Right atrium auricular region (tissue), 2 donors: Measurements from ENCODE around the gene SLTM. TPM values are rescaled to one million over a fixed set of nuclear protein-coding genes. Genes with fewer than 3 reads are reported as not detected.

ENCODE experiments used
- DNase-seq: peaks from one replicate; pipeline ENCODE4 v3.0.0-alpha.2; 2019; ENCODE audit warnings: low spot score
- H3K27ac ChIP-seq, 2 donors: fragments of 200-600 bp; sonication (generic); 1 replicate in 1 of 2; 2 replicates in 1 of 2; pipeline ENCODE4 v1.5.1; 2016 to 2019
- H3K27me3 ChIP-seq, 2 donors: fragments of 200-600 bp; sonication (generic); one replicate each; pipeline versions ENCODE4 v1.5.1 to v1.6.0; 2017 to 2019
- H3K36me3 ChIP-seq: fragments of 200-600 bp; sonication (generic); one replicate; pipeline ENCODE4 v1.5.1; 2016
- H3K4me1 ChIP-seq, 2 donors: fragments of 200-600 bp; sonication (generic); one replicate each; pipeline versions ENCODE4 v1.5.1 to v1.6.0; 2017 to 2019
- H3K4me3 ChIP-seq, 2 donors: fragments of 200-600 bp; sonication (generic); 1 replicate in 1 of 2; 2 replicates in 1 of 2; pipeline ENCODE4 v1.5.1; 2017 to 2019; ENCODE audit warnings: mild to moderate bottlenecking in 1 of 2, moderate library complexity in 1 of 2
- H3K9me3 ChIP-seq, 2 donors: fragments of 200-600 bp; sonication (generic); one replicate each; pipeline ENCODE4 v1.5.1; 2019
- CTCF ChIP-seq, 2 donors: fragments of 200-600 bp; sonication (generic); IDR thresholded peaks; one replicate each; pipeline ENCODE4 v1.5.1; 2019; ENCODE audit warnings: antibody characterized with exemption in 2 of 2
- total RNA-seq, 2 donors: library from RNA; depleted of rRNA; stranded (reverse); fragments of >200 nt; gene quantifications; one replicate each; pipeline ENCODE4 v1.1.0, GENCODE V29; 2016

The SLTM gene
- total RNA-seq, 2 donors from 2014 or later: 39.9 to 62.3 TPM

DNA sequence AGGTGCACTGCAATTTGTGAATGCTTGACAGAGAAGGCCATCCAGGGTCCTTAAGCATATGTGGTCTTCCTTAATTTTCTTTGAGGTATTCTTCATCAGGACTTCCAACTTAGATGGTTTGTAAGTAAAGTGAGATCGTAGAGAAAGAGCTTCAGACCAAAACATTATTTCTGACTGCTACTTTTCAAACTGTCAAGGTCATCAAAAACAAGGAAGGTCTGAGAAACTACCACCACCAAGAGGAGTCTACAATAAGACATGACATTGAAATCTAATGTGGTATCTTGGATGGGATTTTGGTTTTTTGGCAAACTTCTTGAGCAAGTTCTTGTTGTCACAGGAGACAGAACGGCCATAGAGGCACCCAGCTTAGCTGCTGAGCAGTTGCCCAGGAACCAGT, 34.0 kb upstream of the SLTM start:
- no peak for DNase-seq
- Histone ChIP-seq H3K4me3 (no peak overlapping the region), H3K36me3 (no peaks in the 10 kb centered on the region), H3K27ac (no peak overlapping the region), H3K4me1 (no peaks in the 10 kb centered on the region), H3K9me3 (no peaks in the 10 kb centered on the region), H3K27me3 (no peaks in the 10 kb centered on the region)
- no peak for TF ChIP-seq CTCF (IDR thresholded peaks at IDR 0.05)

DNA sequence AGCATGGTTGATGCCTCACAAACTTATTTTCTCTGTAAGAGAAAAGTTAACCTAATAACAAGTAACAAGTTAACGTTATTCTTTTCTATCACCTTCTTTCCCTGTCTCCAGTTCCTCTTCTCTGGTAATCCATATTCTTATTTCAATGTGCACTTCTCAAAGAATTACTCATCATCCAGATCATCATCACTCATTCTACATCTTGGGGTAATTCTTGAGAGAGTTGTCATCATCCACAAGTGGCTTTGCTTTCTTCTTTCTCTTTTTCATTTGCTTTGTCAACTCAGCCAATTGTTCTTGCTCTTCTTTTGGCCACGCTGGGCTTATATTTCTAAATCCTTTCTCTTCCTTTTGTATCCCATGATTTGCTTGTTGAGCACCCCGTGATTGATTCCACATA, 33.2 kb upstream of the SLTM start:
- H3K4me1 ChIP-seq: no peaks in the 10 kb centered on the region
- DNase-seq: no peak
- no peaks in the 10 kb centered on the region for H3K9me3 ChIP-seq
- no peaks in the 10 kb centered on the region for H3K36me3 ChIP-seq
- H3K4me3 ChIP-seq: no peak overlapping the region
- no peak for TF ChIP-seq CTCF (IDR thresholded peaks at IDR 0.05)
- H3K27me3 ChIP-seq: no peaks in the 10 kb centered on the region
- H3K27ac ChIP-seq: no peak overlapping the region

DNA sequence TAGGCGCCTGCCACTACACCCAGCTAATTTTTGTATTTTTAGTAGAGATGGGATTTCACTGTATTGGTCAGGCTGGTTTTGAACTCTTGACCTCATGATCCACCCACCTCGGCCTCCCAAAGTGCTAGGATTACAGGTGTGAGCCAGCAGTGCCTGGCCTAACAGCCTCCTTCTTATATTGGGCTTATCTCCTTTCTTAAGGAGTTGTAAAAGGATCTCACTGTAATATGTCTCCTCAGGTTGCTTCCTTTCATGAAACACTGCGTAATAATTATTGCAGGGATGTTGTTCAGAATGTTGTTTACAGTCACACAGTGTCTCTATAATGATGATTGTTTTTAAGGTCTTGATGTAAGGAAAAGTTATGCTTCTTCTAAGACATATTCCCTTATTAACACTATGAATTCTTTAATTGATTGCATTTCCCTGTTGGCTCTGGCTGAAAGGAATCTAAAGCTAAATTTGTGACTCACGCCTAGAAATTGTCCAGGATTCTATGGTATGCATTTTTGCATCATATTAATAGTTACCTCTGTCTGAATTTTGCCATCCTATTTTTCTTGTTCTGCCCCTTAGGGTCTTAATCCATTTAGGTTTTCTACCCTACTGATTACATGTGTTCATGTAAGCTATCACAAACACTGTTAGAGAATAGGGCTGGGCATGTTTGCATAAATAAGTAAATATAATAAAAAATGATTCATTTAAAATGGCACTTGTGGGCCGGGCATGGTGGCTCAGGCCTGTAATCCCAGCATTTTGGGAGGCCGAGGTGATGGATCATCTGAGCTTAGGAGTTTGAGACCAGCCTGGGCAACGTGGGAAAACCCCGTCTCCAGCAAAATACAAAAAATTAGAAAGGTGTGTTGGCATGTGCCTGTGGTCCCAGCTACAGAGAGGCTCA, 29.4 kb upstream of the SLTM start:
- Histone ChIP-seq H3K36me3 (no peaks in the 10 kb centered on the region), H3K27ac (no peak overlapping the region), H3K4me3 (no peak overlapping the region), H3K4me1 (no peaks in the 10 kb centered on the region), H3K27me3 (no peaks in the 10 kb centered on the region), H3K9me3 (no peaks in the 10 kb centered on the region)
- no peak for TF ChIP-seq CTCF (IDR thresholded peaks at IDR 0.05)
- DNase-seq: no peak

DNA sequence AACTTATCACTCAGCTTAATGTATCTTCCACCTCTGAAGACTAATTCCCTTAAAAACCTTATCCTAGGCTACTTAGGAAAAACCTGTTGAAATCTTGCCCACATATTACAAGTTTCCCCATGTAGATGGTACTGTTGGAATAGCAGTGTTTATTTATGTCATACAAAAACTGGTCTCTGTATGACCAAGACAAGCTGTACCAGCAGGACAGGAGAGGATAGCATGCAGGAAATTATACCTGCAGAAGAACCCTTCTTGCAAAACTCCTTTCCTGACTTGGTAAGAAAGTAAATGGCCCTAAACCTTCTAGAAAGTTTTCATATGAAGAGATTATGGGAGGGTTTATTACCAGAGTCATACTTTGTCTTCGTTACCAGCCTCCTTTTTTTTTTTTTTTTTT, 28.7 kb upstream of the SLTM start:
- no peaks in the 10 kb centered on the region for H3K36me3 ChIP-seq
- no peaks in the 10 kb centered on the region for H3K4me1 ChIP-seq
- TF ChIP-seq CTCF (IDR thresholded peaks at IDR 0.05): no peak
- H3K4me3 ChIP-seq: no peak overlapping the region
- DNase-seq: no peak
- no peaks in the 10 kb centered on the region for H3K9me3 ChIP-seq
- no peaks in the 10 kb centered on the region for H3K27me3 ChIP-seq
- no peak overlapping the region for H3K27ac ChIP-seq

GRCh38 chr15:58958811-58959210, 25.3 kb upstream of the SLTM start:
- H3K9me3 ChIP-seq: no peaks in the 10 kb centered on the region

More at GRCh38 chr15:58958811-58959210, 25.3 kb upstream of the SLTM start:
- H3K36me3 ChIP-seq: no peaks in the 10 kb centered on the region
- H3K4me3 ChIP-seq: no peak overlapping the region
- no peaks in the 10 kb centered on the region for H3K27me3 ChIP-seq
- no peak for TF ChIP-seq CTCF (IDR thresholded peaks at IDR 0.05)
- H3K4me1 ChIP-seq: no peaks in the 10 kb centered on the region
- DNase-seq: no peak
- no peak overlapping the region for H3K27ac ChIP-seq
